HG03442 (cell line): ENCODE data around the gene NR2F2.
A peak's percentile ranks its signal among the peaks of the same experiment; 100 is the strongest.

ENCODE experiments used
- ATAC-seq: cut with Tn5 transposase; IDR thresholded peaks from one replicate; pipeline ENCODE4 v1.9.1; 2021; ENCODE audit warnings: mild to moderate bottlenecking, moderate library complexity; ENCODE audit not compliant: unreplicated experiment

The NR2F2 gene

GRCh38 chr15:96352604-96353405 lies 22.3 kb downstream of the NR2F2 start:
- ATAC-seq = no peak

DNA sequence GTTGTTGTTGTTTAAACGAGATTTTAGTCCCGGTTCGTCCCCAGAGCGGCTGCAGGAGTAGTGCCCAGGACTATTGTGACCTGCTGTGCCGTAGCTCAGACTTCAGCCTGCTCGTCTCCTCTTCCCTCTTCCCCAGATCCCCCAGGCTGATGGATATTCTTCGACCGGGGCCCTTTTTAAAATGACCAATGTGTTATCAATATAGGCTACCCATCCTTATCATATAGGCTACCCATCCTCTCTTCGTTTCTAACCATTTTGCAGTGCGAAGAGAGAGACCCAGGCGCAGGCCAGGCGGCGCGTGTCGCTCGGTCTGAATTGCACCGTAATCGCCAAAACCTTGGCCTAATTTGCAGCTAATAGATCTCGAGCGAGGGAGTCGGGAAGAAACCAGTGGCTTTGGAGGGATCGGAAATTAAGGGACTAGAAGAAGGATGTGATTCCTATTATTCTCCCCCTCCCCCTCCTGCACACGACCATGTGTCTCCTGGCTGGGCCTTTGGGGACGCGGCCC lies 23.0 kb downstream of the NR2F2 start:
- no peak for ATAC-seq

GRCh38 chr15:96353930-96354730 lies 23.6 kb downstream of the NR2F2 start:
- no peak for ATAC-seq

DNA sequence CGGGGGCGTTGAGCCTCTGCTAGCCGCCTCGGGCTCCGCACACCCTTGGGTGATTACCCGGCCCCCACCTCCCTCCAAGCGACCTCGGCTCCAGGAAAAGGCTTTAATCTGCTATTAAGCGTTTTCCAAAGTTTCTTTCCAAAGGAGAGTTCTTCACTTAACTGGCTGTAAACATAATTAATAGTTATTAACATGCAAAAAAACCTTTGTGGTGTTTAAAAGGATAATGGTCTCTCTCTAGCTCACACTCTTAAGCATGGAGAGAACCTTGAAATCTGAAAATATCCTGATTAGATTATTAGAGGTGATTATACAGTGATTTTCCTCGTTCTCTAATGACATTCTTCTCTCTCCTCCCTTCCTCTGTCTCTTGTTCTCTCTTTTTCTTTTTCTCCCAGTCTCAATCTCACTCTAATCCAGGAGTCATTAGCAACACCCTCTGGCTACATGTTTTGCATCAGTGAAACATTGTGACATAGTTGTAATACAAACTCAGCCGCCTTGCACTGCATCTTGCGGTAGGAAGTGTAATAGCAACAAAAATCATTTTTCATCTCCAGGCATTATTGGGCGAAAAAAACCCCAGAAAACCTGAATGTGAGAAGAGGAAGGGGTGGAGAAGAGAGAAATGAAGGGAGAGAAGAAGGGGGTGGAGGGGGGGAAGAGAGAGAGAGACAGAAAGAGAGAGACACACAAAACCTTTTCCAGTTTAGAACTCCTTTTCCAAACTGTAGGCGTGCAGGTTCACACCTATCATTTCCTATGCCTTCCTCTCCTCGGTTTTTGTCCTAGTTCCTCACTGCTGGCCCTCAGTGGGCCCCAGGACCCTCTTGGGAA lies 24.4 kb downstream of the NR2F2 start:
- ATAC-seq = no peak

- no peak for ATAC-seq
Measured at GRCh38 chr15:96355568-96356187, 25.2 kb downstream of the NR2F2 start.

DNA sequence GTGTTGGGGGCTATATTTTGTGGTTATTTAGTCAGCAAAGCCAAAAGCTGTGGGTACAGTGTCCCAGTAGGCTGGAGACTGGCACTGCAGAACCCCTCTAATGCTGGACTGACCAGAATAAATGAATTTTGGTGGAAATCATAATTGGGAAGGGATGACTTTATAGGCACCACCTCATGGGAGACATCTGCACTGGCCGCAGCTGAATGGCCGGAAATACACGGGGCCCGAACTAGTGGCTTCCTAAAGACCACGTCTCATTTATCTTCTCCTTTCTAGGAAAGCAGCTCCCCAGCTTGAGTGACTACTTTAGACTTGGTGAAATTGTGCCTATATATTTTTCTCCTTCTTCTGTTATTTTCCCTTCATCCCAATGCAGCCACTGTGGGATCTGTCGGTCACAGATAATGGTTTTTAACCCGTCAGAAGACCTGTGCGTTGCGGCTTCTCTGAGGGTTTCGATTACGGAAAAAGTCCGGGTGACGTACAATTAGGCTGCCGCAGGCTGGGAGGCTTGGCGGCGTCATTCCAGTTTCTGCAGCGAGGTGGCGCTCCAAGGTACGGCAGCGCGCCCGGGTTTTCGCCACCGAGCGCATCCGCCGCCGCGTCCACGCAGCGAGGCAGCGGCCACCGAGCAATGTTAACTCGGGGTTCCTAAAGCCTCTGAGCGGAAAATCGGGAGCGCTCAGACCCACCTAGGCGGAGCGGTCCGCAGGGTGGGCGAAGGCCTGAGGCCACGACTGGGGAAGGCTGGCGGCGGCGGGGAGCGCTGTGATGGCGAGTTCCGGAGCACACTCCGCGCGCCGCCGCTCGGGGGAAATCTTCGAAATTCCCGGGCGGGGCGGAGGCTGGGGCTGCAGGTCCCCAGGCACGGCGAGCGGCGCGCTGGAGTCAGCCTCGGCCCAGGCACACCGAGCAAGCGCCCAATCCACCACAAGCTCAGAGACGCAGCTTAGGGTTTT lies 26.3 kb downstream of the NR2F2 start:
- peak; percentile 72 for ATAC-seq

DNA sequence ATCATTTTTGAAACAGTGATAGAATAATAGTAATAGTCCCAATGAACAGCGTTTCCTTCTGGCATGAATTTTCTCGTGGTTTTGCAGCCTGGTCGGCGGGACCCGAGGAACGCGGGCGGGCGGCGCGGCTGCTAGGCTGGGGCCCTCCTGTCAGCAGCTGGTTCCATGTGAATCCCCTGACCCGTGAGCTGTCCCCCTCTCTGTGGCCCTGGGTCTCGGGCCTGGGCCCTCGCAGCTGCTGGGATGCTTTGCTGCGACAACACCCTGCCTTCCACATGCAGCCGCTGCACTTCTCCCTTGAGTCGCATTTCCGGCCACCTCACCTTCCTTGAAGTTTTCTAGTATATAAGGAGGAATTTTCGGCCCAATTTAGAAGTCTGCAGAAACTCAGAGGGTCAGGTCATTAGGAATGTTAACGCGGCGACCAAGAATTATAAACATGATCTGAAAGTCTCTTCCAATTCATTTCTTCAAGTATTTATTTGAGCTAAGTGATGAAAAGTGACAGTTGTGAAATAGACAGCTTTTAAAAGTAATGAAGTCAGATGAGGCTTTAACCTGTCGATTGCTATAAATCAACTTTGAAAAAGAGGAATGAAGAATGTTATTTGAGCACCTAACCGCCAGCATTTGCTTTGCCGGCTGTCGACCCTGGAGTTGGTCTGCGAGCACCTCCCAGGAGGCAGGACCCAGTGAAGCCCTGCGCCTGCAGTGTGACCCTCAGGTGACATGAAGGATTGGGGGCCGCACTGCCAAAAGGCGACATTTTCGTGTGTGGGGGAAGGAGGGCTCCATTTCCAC lies 27.7 kb downstream of the NR2F2 start:
- no peak for ATAC-seq

GRCh38 chr15:96358821-96359615 lies 28.5 kb downstream of the NR2F2 start:
- ATAC-seq = no peak

DNA sequence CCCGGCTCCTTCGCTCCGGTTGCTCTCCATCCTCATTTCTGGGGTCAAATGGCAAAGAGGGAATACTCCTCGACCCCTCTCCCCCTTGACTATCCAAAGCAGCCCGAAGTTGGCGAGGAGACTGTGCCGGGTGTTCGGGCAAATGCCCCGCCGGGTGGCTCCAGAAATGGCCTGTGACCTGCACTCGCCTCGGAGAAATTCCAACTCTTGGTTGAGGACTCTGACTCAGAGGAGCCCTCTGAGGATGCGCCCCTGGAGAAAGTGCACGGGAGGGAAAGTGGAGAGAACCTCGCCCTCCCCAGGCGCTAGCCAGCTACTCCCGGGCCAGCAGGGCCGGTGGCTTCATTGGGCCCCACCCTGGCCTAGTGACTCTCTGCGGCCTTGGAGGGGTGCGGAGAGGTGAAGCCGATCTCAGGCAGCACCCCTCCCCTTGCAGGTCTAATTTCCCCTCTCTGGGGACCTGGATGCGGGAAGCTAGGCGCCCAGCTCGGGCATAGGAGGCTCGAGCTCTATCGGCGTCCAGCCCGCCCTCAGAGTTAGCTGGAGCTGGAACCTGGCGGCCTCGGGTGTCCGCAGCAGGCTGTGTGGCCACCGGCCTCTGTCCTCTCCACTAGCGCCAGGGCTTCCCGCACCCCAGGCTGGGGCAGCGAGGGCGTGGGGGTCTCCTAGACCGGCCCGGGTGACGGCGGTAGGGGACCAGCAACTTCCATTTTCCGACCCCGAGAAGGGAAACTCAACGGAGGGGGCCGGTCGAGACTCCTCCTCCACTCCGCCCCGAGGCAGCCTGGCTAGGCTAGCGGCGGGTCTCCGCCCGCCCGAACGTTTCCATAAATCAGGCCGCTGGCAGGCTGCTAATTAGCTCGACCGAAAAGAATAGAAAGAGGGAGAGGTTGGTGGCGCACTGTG lies 29.4 kb downstream of the NR2F2 start:
- ATAC-seq = no peak

GRCh38 chr15:96360581-96361308 lies 30.2 kb downstream of the NR2F2 start:
- no peak for ATAC-seq

GRCh38 chr15:96361309-96362010 lies 31.0 kb downstream of the NR2F2 start:
- ATAC-seq = no peak

DNA sequence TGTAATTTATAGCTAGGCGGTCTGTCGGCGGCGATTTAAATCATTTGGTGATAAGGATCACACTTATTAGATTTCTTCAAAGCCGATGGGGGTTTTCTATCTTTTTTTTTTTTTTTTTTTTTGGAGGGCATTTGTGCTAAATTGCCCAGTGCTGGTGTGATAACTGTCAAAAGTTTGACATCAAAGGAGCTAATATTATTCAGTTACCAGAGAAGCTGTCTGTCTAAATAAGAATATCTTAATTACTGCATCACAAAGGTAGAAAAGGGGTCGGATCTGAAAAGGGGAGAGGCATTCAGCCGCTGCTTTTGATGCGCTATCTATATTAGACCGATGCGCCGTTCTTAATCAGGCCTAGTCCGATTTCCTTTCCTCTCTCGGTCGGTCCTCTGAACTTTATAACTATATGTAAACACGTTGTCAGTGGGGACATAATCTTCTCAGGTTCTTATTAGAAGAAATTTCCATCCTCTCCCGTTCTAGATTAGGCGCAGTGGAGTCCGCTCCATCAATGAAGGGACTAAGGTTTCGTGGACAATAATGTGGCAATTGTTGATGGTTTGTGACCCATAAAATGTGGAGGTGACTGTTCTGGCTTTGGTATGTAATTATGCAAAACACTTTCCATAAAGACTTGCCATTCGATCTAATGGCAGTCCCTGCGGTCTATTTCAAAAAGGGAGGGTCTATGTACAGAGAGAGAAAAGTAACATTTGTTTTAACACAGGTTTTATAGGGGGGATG lies 31.7 kb downstream of the NR2F2 start:
- ATAC-seq = no peak

GRCh38 chr15:96362755-96363651 lies 32.5 kb downstream of the NR2F2 start:
- no peak for ATAC-seq

GRCh38 chr15:96363707-96364106 lies 33.2 kb downstream of the NR2F2 start:
- ATAC-seq = no peak
